KG1 (cell line): ENCODE data around the gene FUOM.
"Not testable (repeated sequence)": the region's sequence is repeated elsewhere in the genome, so short reads cannot be mapped to it uniquely, and the experiment has no call there.

Experiments
- DNase-seq: peaks from one replicate; lab custom pipeline; 2025; lab: John Stamatoyannopoulos, UW

The FUOM gene

DNA sequence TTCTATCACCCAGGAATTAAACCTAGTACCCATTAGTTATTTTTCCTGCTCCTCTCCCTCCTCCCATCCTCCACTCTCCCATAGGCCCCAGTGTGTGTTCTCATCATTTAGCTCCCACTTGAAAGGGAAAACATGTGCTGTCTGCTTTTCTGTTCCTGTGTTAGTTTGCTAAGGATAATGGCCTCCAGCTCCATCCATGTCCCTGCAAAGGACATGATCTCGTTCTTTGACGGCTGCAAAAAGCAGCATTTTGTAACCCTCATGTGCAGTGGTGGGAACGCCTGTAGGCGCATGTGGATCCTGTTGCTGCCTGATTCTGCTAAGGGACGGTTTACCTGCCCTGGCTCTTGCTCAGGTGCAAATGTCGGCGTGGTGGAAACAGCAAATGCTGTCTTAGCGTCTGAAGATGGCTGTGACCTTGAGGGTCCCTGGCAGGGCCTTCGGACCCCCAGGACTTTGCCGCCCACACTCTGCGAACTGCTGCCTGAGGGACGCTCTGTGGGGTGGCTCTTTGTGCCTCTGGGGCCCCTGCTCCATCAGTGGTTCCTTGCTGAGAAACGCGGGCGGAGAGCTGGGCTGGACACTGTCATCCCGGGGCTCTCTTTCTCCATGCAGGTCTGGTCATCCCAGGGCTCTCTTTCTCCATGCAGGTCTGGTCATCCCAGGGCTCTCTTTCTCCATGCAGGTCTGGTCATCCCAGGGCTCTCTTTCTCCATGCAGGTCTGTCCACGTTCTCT lies 30.6 kb upstream of the FUOM start:
- no peak for DNase-seq

DNA sequence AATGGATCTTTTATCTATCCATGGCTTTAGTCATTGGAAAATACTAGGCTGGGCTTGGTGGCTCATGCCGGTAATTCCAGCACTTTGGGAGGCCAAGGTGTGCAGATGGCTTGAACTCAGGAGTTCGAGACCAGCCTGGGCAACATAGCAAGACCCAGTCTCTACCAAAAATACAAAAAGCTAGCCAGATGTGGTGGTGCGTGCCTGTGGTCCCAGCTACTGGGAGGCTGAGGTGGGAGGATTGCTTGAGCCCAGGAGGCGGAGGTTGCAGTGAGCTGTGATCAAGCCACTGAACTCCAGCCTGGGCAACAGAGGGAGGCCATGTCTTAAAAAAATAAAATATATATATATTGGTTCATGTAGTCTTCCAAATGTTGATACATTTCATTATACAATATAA lies 29.1 kb upstream of the FUOM start:
- DNase-seq = not testable (repeated sequence)

DNA sequence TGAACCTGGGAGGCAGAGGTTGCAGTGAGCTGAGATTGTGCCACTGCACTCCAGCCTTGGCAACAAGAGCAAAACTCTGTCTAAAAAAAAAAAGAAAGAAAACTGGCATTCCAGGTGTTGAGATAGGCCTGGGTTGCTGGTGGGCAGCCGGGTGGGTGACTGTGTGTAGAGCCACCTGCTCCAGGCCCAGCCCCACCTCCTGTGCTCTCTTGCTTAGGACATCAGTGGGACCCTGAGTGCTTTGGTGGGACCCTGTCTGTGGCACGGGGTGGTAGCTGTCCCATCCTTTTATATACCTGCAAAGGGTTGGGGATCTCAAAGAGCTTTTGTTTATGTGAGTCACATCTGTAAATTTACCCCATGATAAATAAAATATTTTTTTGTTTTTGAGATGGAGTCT lies 27.4 kb upstream of the FUOM start:
- DNase-seq = no peak

- no peak for DNase-seq
Measured at GRCh38 chr10:133384071-133384470, 26.3 kb upstream of the FUOM start.

DNA sequence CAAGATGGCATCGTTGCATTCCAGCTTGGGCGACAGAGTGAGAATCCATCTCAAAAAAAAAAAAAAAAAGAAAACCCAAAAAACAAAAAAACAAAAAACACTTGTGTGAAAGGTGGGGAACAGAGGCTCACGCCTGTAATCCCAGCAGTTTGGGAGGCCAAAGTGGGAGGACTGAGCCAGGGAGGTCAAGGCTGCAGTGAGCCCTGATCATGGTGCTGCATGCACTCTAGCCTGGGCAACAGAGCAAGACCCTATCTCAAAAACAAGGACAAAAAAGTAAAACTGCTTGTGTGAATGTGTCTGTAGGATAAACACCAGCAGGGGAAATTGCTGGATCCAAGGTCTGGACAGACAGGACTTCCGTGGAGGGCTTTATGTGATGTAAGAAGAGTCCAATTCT lies 25.7 kb upstream of the FUOM start:
- DNase-seq = no peak

DNA sequence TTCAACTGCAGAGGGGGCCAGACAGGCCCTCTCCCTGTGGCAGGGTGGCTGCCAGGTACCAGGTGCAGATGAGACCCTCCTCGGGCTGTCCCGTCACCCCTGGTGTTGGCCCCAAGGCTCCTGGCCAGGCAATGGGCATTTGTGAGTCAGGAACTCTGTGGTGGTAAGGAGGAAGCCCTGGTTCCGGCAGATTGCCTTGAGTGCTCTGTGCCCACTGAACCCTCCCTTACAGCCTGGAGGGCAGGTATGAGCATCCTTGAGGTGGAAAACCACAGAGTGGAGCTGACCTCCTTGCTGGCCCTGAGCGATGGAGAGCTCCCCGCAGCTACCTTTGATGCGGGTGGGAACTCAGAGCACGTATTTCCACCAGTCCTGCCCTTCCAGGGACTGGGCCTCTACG lies 23.2 kb upstream of the FUOM start:
- peak; percentile 17 for DNase-seq

- DNase-seq = no peak
Measured at GRCh38 chr10:133379801-133380666, 22.2 kb upstream of the FUOM start.

GRCh38 chr10:133379152-133379800 lies 21.5 kb upstream of the FUOM start, which contains the start of gene PAOX:
Gene PAOX, plus strand, starts transcription at chr10:133379262. Its CDS starts 55 bp downstream, at chr10:133379317.
- DNase-seq = no peak

GRCh38 chr10:133378251-133379096 lies 20.7 kb upstream of the FUOM start:
- peak; percentile 36 for DNase-seq

GRCh38 chr10:133377818-133378250 lies 20.0 kb upstream of the FUOM start:
- DNase-seq = no peak

- no peak for DNase-seq
Measured at GRCh38 chr10:133377025-133377817, 19.4 kb upstream of the FUOM start.

GRCh38 chr10:133376183-133376582 lies 18.4 kb upstream of the FUOM start:
- DNase-seq = not testable (repeated sequence)

GRCh38 chr10:133375357-133376115 lies 17.7 kb upstream of the FUOM start:
- no peak for DNase-seq

- peak; percentile 90 for DNase-seq
Measured at GRCh38 chr10:133373174-133374090, 15.6 kb upstream of the FUOM start, which contains the start of gene ECHS1. Gene ECHS1, minus strand, starts transcription at chr10:133373354. Its CDS starts 21 bp downstream, at chr10:133373333.

DNA sequence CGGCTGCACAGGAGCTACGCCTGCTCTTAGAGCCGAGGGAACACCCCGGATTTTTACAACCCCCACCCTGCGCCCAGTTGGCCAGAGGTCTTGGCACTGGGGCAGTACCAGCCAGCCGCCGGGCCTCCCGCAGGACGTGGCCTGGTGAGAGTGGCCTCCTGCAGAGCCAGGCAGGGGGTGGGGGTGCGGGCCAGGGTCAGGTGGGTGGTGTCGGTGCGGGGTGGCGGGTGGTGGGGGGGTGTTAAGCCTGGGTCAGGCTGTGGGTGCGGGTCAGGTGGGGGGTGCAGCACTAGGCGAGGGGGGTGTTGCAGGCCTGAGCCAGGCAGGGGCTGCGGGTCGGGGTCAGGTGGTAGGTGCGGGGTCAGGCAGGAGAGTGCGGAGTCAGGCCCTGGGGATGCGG lies 14.7 kb upstream of the FUOM start:
- DNase-seq = no peak

DNA sequence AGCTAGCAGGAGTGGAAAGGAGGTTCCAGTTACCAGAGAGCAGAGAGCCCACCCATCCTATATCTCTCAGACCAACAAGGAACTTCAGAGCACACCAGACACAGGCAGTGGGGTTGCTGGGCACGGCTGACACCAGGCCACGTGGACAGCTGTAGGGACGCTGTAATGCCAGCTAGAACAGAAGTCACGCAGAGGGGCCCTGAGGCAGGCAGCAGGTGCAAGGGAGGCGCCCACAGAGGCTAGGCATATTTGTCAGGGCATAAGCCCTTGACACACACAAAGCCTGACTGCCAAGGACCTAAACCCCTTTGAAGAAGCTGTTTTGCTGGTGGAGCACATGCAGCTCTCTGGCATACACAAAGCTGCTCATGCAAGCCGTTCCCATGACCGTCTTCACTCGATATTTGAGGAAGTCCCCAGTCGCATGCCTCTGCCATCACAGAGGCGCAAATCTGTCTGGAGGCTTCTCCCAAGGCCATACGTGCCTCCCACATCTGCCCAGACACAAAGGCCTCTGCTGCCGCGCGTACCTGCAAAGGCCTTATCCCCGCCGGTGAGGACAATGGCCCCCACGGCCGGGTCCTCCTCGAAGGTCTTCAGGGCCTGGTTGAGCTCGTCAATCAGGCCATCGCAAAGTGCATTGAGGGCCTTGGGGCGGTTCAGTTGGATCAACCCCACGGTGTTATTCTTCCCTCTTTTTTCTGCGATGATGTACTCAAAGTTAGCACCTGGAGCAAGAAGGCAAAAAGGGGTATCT lies 12.4 kb upstream of the FUOM start:
- DNase-seq = no peak

DNA sequence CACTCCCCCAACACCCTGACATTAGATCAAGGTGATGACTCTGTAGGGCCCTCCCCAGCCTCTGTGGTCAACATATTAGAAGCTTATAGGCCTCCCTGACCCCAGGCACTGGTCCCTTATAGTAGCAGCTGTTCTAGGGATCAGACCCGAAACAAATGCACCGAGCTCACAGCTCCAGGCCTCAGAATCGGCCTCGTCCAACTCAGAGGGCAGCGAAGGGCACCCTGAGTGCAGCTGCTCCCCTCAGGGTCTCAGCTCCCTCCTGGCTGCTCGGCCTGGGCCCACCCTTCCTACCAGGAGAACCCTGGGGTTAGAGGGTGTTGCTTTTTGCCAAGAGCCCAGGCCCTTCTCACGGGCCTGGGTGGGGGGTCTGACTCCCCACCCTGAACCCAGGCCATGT lies 10.3 kb upstream of the FUOM start:
- no peak for DNase-seq

DNA sequence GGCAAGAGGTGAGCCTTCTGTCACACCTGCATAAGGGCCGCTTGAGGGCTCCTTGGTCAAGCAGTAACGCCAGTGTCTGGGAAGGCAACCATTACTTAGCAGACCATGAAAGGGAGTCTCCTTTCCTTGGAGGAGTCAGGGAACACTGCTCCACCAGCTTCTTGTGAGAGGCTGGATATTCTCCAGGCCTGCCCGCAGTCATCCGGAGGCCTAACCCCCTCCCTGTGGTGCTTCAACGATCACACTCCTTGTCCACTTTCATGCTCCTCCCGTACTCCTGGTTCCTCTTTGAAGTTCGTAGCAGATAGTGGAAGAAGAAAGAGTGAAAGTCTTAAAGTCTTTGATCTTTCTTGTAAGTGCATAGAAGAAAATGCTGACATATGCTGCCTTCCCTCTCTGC lies 9.6 kb upstream of the FUOM start:
- not testable (repeated sequence) for DNase-seq
